ENCODE data around the gene IL22.
A peak's percentile ranks its signal among the peaks of the same experiment; 100 is the strongest.

IL22 gene

DNA sequence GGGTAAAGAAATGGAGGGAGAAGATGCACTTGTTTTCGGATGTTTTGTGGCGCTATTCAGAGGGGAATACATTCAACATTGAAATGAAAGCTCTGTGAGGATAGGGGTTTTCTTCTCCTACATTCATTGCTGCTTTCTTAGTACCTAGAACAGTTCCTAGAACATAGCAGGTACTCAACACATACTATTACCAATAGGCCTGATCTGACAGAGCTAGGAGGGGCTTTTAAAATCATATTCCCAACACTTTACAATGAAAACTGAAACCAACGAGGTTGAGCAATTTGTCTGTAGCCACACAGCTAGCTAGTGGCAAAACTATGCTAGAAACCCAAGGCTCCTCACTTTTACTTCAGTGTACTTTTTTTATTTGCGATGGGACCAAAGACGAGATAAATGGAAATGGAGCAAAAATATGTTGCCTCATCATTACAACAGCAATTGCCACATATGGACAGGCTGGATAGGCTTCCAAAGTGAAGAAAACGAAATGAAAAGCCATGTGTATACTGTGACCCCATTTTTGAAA, 23.1 kb upstream of the IL22 start:
- CTCF ChIA-PET = interaction anchor here (0.6 to 1.9 kb wide), 3 partner anchors 52 to 236 kb away, joined by 3 to 8 read pairs (median 3); no protein-coding TSS in a partner anchor
- Mint-ChIP-seq H3K27me3 (no peaks in the 10 kb centered on the region), H3K36me3 (no peaks in the 10 kb centered on the region), H3K27ac (no peak overlapping the region), H3K4me3 (no peak overlapping the region), H3K4me1 (peaks cover 26% of the 10 kb centered on the region), H3K9me3 (no peaks in the 10 kb centered on the region)
- DNase-seq = no peak

DNA sequence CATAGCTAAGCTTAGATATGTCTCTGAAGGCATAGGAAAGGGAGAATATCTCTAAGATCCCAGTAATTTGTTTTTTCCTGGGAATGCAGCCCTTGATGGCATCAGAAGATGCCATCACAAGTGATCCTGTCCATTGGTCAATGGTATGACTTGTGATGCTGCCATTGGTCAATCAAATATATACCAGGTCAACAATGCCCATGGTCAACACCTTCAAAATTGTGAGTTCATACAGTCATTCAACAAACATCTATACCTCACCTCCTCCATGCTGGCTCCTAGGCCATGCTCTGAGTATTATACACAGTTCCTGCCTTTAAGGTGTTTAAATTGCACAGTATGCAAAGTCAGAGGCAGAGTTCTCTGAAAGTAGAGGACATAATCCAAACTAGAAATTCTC, 19.3 kb upstream of the IL22 start:
- H3K4me3 Mint-ChIP-seq = no peak overlapping the region
- H3K36me3 Mint-ChIP-seq = no peaks in the 10 kb centered on the region
- H3K9me3 Mint-ChIP-seq = no peaks in the 10 kb centered on the region
- H3K4me1 Mint-ChIP-seq = peaks cover 22% of the 10 kb centered on the region
- CTCF ChIA-PET = interaction anchor here (1.3 kb wide), 1 partner anchor 44 kb away, joined by 5 read pairs; no protein-coding TSS in a partner anchor
- H3K27me3 Mint-ChIP-seq = peaks cover 8% of the 10 kb centered on the region
- no peak for DNase-seq
- no peak overlapping the region for H3K27ac Mint-ChIP-seq

DNA sequence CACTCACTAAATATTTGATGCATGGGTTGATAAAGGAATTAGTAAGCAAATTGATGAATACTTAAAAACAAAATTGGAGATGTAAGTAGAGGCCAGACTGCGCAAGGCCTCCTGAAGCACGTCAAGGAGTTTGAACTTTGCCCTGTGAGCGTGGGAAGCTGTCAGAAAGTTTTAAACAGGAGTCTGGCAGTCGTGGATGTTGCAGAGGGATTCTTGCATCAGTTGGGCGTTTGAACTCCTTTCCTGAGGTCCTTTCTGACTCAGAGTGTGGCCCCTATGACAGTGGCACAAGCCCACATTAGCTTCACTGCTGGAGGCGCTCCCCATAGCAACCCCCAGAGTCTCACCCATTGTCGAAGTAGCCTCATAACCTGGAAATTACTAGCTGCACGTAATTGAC, 17.9 kb upstream of the IL22 start:
- H3K4me3 Mint-ChIP-seq = no peak overlapping the region
- no peaks in the 10 kb centered on the region for H3K36me3 Mint-ChIP-seq
- CTCF ChIA-PET = no interaction called here
- H3K27me3 Mint-ChIP-seq = peaks cover 8% of the 10 kb centered on the region
- no peaks in the 10 kb centered on the region for H3K9me3 Mint-ChIP-seq
- H3K4me1 Mint-ChIP-seq = peaks cover 13% of the 10 kb centered on the region
- no peak overlapping the region for H3K27ac Mint-ChIP-seq
- no peak for DNase-seq

DNA sequence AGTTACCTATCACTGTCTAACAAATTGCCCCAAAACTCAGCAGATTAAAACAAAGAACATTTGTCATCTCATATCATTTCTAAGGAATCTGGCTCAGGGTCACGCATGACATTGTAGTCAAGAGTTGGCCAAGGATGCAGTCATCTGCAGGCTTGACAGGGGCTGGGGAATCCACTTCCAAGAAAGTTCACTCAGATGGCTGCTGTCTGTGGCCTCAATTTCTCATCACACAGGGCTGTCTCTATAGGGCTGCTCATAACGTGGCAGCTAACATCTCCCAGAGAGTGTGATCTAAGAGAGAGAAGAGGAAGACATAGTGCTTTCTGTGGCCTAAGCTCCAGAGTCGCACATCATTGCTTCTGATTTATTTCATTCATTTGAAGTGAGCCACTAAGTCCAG, 17.0 kb upstream of the IL22 start:
- H3K27ac Mint-ChIP-seq = no peak overlapping the region
- peaks cover 10% of the 10 kb centered on the region for H3K4me1 Mint-ChIP-seq
- H3K27me3 Mint-ChIP-seq = peaks cover 8% of the 10 kb centered on the region
- no peaks in the 10 kb centered on the region for H3K36me3 Mint-ChIP-seq
- no peaks in the 10 kb centered on the region for H3K9me3 Mint-ChIP-seq
- no peak overlapping the region for H3K4me3 Mint-ChIP-seq
- CTCF ChIA-PET = no interaction called here
- no peak for DNase-seq

DNA sequence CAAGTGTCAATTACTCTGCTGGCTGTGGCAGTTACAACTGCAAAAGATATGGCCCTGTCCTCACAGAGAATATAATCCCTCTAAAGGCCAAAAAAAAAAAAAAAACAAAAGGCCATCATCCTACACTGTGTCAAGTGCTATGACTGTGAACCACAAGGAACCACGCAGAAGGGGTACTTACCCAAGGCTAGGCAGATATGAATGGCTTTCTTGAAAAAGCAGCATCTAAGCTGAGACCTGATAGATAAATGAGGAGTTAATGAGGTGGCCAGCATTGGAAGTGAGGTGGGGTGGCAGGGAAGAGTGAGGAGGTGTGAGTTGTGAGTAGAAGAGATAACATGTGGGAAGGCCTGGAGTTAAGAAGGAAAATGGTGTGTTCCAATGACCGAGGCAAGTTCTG, 16.4 kb upstream of the IL22 start:
- H3K27me3 Mint-ChIP-seq = peaks cover 10% of the 10 kb centered on the region

DNA sequence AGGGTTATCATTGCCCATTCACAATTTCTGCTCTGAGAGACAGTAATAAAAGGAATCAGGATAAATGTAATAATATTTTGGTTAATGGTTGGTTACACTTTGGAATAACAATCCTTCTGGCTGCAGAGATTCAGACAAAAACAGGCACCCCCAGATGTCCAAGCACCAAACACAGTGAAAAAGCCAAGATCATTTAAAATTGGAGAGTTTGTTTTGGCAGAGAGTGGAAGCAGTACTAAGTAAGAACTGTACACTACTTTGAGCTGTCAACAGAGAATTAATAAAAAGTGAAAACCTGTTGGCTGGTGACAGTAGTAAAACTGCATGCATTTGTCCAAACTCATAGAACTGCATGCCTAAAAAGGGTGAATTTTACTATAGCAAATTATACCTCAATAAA, 15.6 kb upstream of the IL22 start:
- DNase-seq = no peak
- CTCF ChIA-PET = interaction anchor here (0.7 kb wide), 1 partner anchor 47 kb away, joined by 3 read pairs; no protein-coding TSS in a partner anchor
- H3K36me3 Mint-ChIP-seq = no peaks in the 10 kb centered on the region
- H3K4me1 Mint-ChIP-seq = peaks cover 10% of the 10 kb centered on the region
- H3K9me3 Mint-ChIP-seq = no peaks in the 10 kb centered on the region
- no peak overlapping the region for H3K27ac Mint-ChIP-seq
- no peak overlapping the region for H3K4me3 Mint-ChIP-seq
- peaks cover 16% of the 10 kb centered on the region for H3K27me3 Mint-ChIP-seq

More for the DNA sequence above, 16.4 kb upstream of the IL22 start:
- Mint-ChIP-seq H3K9me3 (no peaks in the 10 kb centered on the region), H3K4me3 (no peak overlapping the region), H3K27ac (peak overlapping the region; percentile 40), H3K4me1 (peaks cover 10% of the 10 kb centered on the region), H3K36me3 (no peaks in the 10 kb centered on the region)
- DNase-seq = no peak
- CTCF ChIA-PET = no interaction called here

DNA sequence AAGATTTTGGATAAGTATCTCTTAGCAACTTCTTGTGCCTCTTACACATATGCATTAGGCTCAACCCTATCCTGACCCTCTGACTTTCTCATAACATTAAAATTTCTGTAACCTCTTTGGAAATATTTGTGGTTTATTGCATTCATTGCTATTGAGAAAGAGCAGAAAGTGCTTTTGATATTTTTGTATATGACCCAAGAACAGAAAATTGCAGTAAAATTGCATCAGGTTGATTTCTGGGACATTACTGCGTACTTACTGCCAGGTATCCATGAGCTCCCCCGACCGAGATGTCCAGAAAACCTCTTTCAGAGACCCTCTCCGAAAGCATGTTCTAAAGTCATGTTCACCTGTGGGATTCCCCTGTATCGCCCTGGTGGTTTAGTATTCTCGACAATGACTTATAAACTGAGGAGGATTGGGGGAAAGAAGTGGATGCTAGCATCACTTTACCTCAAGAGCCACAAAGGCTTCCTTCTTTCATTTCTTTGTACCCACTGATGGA, 14.5 kb upstream of the IL22 start:
- Mint-ChIP-seq H3K27me3 (peaks cover 16% of the 10 kb centered on the region), H3K27ac (no peak overlapping the region), H3K9me3 (no peaks in the 10 kb centered on the region), H3K36me3 (no peaks in the 10 kb centered on the region), H3K4me3 (no peak overlapping the region), H3K4me1 (peaks cover 10% of the 10 kb centered on the region)
- CTCF ChIA-PET = no interaction called here
- DNase-seq = no peak

DNA sequence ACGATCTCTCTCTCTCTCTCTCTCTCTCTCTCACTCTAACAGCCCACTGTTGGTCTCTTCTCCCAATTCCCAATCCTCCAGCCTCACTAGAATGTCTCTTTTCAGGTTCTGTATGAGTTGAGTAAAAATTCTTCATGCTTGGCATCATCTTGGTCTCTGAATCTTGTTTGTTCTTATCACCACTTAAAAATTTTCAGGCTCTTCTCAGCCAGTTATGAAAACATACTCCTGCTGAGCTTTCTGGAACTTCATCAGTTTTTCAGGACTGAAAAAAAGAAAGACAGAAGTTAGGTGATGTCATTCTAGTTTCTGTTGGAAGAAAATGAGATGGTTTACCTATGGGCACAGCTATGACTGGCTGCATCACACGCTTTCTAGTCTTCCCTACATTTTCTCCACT, 11.5 kb upstream of the IL22 start:
- H3K36me3 Mint-ChIP-seq = no peaks in the 10 kb centered on the region
- no peak overlapping the region for H3K4me3 Mint-ChIP-seq
- no peak overlapping the region for H3K27ac Mint-ChIP-seq
- peaks cover 14% of the 10 kb centered on the region for H3K27me3 Mint-ChIP-seq
- H3K9me3 Mint-ChIP-seq = no peaks in the 10 kb centered on the region
- peaks cover 20% of the 10 kb centered on the region for H3K4me1 Mint-ChIP-seq
- no peak for DNase-seq
- CTCF ChIA-PET = interaction anchor here (0.7 kb wide), 1 partner anchor 584 kb away, joined by 3 read pairs; no protein-coding TSS in a partner anchor

DNA sequence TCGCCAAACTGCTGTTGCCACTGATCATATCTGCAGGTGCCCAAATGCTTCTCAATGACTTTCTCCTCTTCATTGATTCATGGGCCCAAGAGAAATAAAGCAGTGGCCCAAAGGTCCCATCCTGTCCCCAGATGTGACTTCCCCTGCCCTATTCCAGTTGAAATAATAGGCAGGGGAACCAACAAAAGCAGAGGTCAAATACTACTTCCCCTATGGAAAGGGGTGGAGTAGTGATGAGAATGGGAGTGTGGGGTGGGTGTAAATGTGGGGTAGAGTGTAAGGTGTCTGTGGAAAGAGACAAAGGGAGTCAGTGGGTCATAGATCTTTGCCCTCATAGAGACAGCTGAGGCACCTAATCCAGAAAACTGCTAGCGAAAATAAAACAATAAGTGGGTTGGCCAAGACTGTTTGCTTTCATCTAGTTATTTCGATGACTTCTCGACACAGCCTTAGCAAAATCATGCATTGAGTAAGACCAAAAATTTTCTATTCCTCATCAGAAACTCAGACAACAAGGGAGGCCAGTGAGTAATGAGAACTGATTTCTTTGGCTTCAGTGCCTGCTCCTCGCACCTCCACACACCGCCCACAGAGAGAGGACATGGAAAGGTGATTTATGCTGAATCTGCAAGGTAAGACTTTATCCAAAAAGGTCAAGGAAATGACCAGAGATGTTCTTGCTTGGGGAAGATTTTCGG, 10.9 kb upstream of the IL22 start:
- H3K4me3 Mint-ChIP-seq = no peak overlapping the region
- H3K9me3 Mint-ChIP-seq = no peaks in the 10 kb centered on the region
- no peak for DNase-seq
- peaks cover 25% of the 10 kb centered on the region for H3K4me1 Mint-ChIP-seq
- H3K27ac Mint-ChIP-seq = no peak overlapping the region
- CTCF ChIA-PET = no interaction called here
- no peaks in the 10 kb centered on the region for H3K36me3 Mint-ChIP-seq
- peaks cover 14% of the 10 kb centered on the region for H3K27me3 Mint-ChIP-seq

DNA sequence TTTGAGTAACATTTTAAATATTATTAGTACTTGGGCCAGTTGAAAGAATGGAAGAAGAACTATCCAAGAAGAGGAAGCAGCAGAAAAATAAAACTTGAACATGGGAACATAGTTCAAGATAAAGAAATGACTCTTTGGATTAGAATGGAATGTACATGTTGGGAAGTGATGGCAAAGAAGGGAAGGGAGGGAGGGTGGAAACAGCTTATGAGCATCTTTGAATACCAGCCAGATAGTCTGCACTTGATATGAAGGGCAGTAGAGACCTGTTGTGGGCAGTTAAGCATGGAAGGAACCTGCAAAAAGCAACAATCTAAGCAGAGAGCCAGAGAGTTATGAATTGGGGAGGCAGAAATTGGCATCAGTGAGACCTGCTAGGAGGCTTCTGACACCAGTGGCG, 10.0 kb upstream of the IL22 start:
- H3K9me3 Mint-ChIP-seq = no peaks in the 10 kb centered on the region
- no peaks in the 10 kb centered on the region for H3K36me3 Mint-ChIP-seq
- peaks cover 25% of the 10 kb centered on the region for H3K4me1 Mint-ChIP-seq
- no peak overlapping the region for H3K27ac Mint-ChIP-seq
- peaks cover 16% of the 10 kb centered on the region for H3K27me3 Mint-ChIP-seq
- no peak overlapping the region for H3K4me3 Mint-ChIP-seq
- DNase-seq = no peak
- CTCF ChIA-PET = no interaction called here

DNA sequence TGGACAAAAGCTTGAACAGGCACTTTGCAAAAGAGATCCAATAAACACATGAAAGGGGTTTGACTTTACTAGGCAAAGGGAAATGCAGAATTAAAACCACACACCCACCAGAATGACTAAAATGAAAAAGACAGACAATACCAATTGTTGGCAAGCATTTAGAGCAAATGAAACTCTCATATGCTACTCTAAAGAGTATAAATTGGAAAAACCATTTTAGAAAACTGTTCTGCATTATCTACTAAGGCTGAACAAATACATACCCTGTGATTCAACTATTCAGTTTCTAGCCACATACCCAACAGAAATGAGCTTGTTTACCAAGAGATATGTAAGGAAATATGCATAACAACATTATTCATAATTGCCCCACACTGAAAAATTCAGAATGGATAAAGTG, 8.5 kb upstream of the IL22 start:
- Mint-ChIP-seq H3K27ac (no peak overlapping the region), H3K4me3 (no peak overlapping the region), H3K4me1 (peaks cover 17% of the 10 kb centered on the region), H3K27me3 (peaks cover 13% of the 10 kb centered on the region), H3K36me3 (no peaks in the 10 kb centered on the region), H3K9me3 (no peaks in the 10 kb centered on the region)
- CTCF ChIA-PET = interaction anchor here (0.9 to 1.4 kb wide), 3 partner anchors 21 to 29 kb away, joined by 3 to 7 read pairs (median 4); no protein-coding TSS in a partner anchor
- no peak for DNase-seq

DNA sequence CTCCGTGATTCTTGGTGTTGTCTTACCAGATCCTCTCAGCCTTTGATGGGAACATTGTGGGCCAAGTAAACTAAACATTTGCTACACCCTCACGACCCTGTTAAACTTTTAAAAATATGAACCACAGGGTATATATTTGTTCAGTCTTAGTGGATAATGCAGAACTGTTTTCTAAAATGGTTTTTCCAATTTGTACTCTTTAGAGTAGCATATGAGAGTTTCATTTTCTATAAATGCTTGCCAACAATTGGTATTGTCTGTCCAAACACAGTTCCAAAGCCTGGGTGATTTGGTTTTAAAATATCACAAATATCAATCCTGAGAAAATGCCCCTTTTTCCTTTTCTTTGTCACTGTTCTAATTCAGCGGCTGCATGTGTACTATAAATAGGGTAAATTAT, 6.7 kb upstream of the IL22 start:
- peaks cover 17% of the 10 kb centered on the region for H3K4me1 Mint-ChIP-seq
- no peak overlapping the region for H3K27ac Mint-ChIP-seq
- CTCF ChIA-PET = no interaction called here
- H3K4me3 Mint-ChIP-seq = no peak overlapping the region
- peaks cover 17% of the 10 kb centered on the region for H3K27me3 Mint-ChIP-seq
- DNase-seq = no peak
- H3K36me3 Mint-ChIP-seq = no peaks in the 10 kb centered on the region
- H3K9me3 Mint-ChIP-seq = no peaks in the 10 kb centered on the region

DNA sequence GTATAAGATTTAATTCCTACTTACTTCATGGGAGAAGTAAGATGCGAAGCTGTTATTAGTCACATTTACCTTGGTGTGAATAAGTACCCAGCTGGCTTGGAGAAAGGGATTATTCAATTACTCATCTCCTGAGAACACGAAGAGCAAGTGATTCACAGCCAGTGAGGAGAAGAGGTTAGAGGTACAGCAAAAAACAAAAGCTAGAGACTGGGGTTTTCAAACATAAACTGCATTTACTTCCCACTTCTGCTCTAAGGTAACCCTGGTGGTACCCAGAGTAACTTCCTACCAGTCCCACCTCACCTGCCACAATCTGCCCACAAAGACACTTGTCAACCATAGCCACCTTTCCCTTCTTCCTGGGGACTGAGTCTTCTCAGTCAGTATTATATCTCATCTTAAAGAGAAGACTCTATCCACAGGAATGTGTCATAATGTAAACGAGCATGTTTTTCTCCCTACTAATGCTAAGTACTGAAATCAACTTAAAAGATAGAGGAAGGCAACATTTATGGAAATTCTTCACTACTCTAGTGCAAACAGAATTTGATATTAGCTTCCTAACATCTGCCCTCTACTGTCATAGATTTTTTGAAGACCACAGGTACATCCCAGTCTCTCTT, 6.0 kb upstream of the IL22 start:
- Mint-ChIP-seq H3K9me3 (no peaks in the 10 kb centered on the region), H3K4me1 (peaks cover 17% of the 10 kb centered on the region), H3K27me3 (peaks cover 17% of the 10 kb centered on the region), H3K27ac (no peak overlapping the region), H3K4me3 (no peak overlapping the region), H3K36me3 (no peaks in the 10 kb centered on the region)
- no peak for DNase-seq
- CTCF ChIA-PET = interaction anchor here (1.0 kb wide), 2 partner anchors 19 to 39 kb away, joined by 3 read pairs; no protein-coding TSS in a partner anchor

DNA sequence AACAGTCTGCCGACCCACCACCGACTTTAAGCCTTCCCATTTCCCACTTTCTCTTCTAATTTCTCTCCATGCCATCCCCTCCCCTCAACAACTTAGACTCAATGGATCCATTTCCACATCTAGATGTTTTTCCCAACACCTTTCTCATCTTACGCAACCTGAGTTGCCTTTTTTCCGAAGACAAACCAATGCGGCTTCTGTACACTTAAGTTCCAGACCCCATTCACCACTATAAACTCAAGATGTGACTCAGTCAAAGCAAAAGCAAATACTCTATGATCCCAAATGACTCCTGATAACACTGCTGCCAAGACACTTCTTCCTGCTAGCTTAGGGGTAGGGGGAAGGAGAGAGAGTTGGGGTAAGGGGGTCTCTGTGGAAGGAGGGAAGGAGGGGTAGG, 1.3 kb downstream of the IL22 start:
- no peak overlapping the region for H3K27ac Mint-ChIP-seq
- CTCF ChIA-PET = interaction anchor here (0.9 kb wide), 1 partner anchor 64 kb away, joined by 4 read pairs; no protein-coding TSS in a partner anchor
- no peaks in the 10 kb centered on the region for H3K9me3 Mint-ChIP-seq
- no peaks in the 10 kb centered on the region for H3K4me1 Mint-ChIP-seq
- no peak for DNase-seq
- H3K27me3 Mint-ChIP-seq = peaks cover 47% of the 10 kb centered on the region
- H3K36me3 Mint-ChIP-seq = no peaks in the 10 kb centered on the region
- no peak overlapping the region for H3K4me3 Mint-ChIP-seq

DNA sequence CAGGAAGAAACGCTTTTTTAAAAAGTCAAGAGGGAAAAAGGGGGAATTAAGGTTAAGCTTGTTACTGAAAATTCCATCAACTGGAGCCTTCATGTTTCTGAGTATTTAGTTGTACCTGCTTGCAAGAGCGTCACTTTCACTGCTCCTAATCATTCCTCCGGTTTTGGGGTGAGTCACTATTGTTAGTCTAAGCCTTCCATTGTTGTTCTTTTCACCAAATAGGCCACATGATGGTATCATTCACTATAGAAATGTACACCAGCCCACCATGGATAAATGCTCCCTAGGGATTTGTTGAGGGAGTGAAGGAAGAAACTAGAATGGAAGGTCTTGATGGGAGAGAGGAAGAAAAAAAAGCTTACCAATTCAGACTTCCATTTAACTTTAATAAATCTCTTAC, 3.0 kb downstream of the IL22 start:
- Mint-ChIP-seq H3K9me3 (no peaks in the 10 kb centered on the region), H3K4me3 (no peak overlapping the region), H3K27ac (no peak overlapping the region), H3K36me3 (no peaks in the 10 kb centered on the region), H3K27me3 (peaks cover 56% of the 10 kb centered on the region), H3K4me1 (no peaks in the 10 kb centered on the region)
- CTCF ChIA-PET = no interaction called here
- no peak for DNase-seq

Data from activated naive CD4-positive, alpha-beta T cell treated with anti-CD3 and anti-CD28 coated beads, Interleukin-2, amount 10 ng/mL, durations not matched to agents 7 days and 5 days (primary cell).